WTC11 (cell line): ENCODE measurements around the gene FGB. TPM values are rescaled to one million over a fixed set of nuclear protein-coding genes. Genes with fewer than 3 reads are reported as not detected.

ENCODE experiments used
- ATAC-seq: fragments of 200-7000 bp; cut with Tn5 transposase; 2 replicates; pipeline ENCODE4 v1.10.0; 2021; ENCODE audit warnings: mild to moderate bottlenecking, moderate library complexity
- CTCF ChIA-PET: fragments of 300-600 bp; sonication (Branson Sonifier 250); formaldehyde crosslinking; loops from one replicate; lab custom pipeline; 2021; ENCODE audit warnings: antibody characterized with exemption; lab: Charles Lee
- POLR2A ChIA-PET: fragments of 350-600 bp; sonication (Branson Sonifier 250); formaldehyde crosslinking; loops from one replicate; lab custom pipeline; 2021; ENCODE audit warnings: antibody characterized with exemption; lab: Charles Lee
- DNase-seq: peaks from one replicate; pipeline ENCODE4 v3.0.0; 2021; ENCODE audit warnings: low spot score
- H3K27ac Mint-ChIP-seq: 2 replicates; pipeline ENCODE4 v1.8.0; 2021; ENCODE audit warnings: mixed read lengths
- H3K27me3 Mint-ChIP-seq: 2 replicates; pipeline ENCODE4 v1.8.0; 2021; ENCODE audit warnings: low read depth, mild to moderate bottlenecking, moderate library complexity, mixed read lengths
- H3K36me3 Mint-ChIP-seq: 2 replicates; pipeline ENCODE4 v1.8.0; 2021; ENCODE audit warnings: mixed read lengths
- H3K4me1 Mint-ChIP-seq: 2 replicates; pipeline ENCODE4 v1.8.0; 2022; ENCODE audit warnings: mixed read lengths
- H3K4me3 Mint-ChIP-seq: 2 replicates; pipeline ENCODE4 v1.8.0; 2021; ENCODE audit warnings: mild to moderate bottlenecking, moderate library complexity, mixed read lengths
- H3K9me3 Mint-ChIP-seq: 2 replicates; pipeline ENCODE4 v1.8.0; 2021; ENCODE audit warnings: mixed read lengths
- ATF1 ChIP-seq: sonication (generic); formaldehyde crosslinking; IDR thresholded peaks from 2 replicates; pipeline ENCODE4 v1.8.1; 2023; ENCODE audit warnings: mild to moderate bottlenecking, moderate library complexity, missing genetic modification reagents
- ATF2 ChIP-seq: sonication (generic); formaldehyde crosslinking; IDR thresholded peaks from 2 replicates; pipeline ENCODE4 v1.8.1; 2022; ENCODE audit warnings: low read depth, missing genetic modification reagents, borderline replicate concordance
- E2F1 ChIP-seq: sonication (generic); formaldehyde crosslinking; IDR thresholded peaks from 2 replicates; pipeline ENCODE4 v1.8.0; 2022; ENCODE audit warnings: mild to moderate bottlenecking, missing genetic modification reagents
- E2F5 ChIP-seq: sonication (generic); formaldehyde crosslinking; IDR thresholded peaks from 2 replicates; pipeline ENCODE4 v1.8.1; 2022; ENCODE audit warnings: mild to moderate bottlenecking, moderate library complexity, missing genetic modification reagents
- ESRRA ChIP-seq: sonication (generic); formaldehyde crosslinking; IDR thresholded peaks from 2 replicates; pipeline ENCODE4 v1.8.1; 2022; ENCODE audit warnings: mild to moderate bottlenecking, missing genetic modification reagents, borderline replicate concordance
- FOXJ3 ChIP-seq: sonication (generic); formaldehyde crosslinking; IDR thresholded peaks from 2 replicates; pipeline ENCODE4 v1.9.0; 2021; ENCODE audit warnings: missing genetic modification reagents, mild to moderate bottlenecking, borderline replicate concordance
- MYBL2 ChIP-seq: sonication (generic); formaldehyde crosslinking; IDR thresholded peaks from 2 replicates; pipeline ENCODE4 v1.8.1; 2023; ENCODE audit warnings: mild to moderate bottlenecking, moderate library complexity, missing genetic modification reagents
- NR2C2 ChIP-seq: sonication (generic); formaldehyde crosslinking; IDR thresholded peaks from 2 replicates; pipeline ENCODE4 v1.8.0; 2022; ENCODE audit warnings: mild to moderate bottlenecking, missing genetic modification reagents
- NR3C1 ChIP-seq: sonication (generic); formaldehyde crosslinking; conservative IDR thresholded peaks from 2 replicates; pipeline ENCODE4 v1.8.1; 2023; ENCODE audit warnings: low read depth, mild to moderate bottlenecking, missing genetic modification reagents
- SMAD3 ChIP-seq: sonication (generic); formaldehyde crosslinking; IDR thresholded peaks from 2 replicates; pipeline ENCODE4 v1.8.0; 2022; ENCODE audit warnings: missing genetic modification reagents, mild to moderate bottlenecking, borderline replicate concordance
- SMAD4 ChIP-seq: sonication (generic); formaldehyde crosslinking; IDR thresholded peaks from 2 replicates; pipeline ENCODE4 v1.8.0; 2022; ENCODE audit warnings: mild to moderate bottlenecking, missing genetic modification reagents
- SP1 ChIP-seq: sonication (generic); formaldehyde crosslinking; conservative IDR thresholded peaks from 2 replicates; pipeline ENCODE4 v1.8.1; 2022; ENCODE audit warnings: missing genetic modification reagents
- TEAD1 ChIP-seq: sonication (generic); formaldehyde crosslinking; IDR thresholded peaks from 2 replicates; pipeline ENCODE4 v1.8.0; 2022; ENCODE audit warnings: mild to moderate bottlenecking, missing genetic modification reagents
- ZNF512 ChIP-seq: sonication (generic); formaldehyde crosslinking; IDR thresholded peaks from 2 replicates; pipeline ENCODE4 v1.8.1; 2022; ENCODE audit warnings: missing genetic modification reagents, borderline replicate concordance
- ZNF671 ChIP-seq: fragments of 250-450 bp; sonication (Bioruptor Pico); IDR thresholded peaks from 2 replicates; pipeline ENCODE4 v1.8.0; 2021; ENCODE audit warnings: mild to moderate bottlenecking
- total RNA-seq: library from RNA; stranded (reverse); gene quantifications from 3 replicates; pipeline ENCODE4 v1.2.3, GENCODE V29; 2021
- TF ChIP-seq, protein P1 (sequence below): fragments of 250-450 bp; sonication (Bioruptor Pico); IDR thresholded peaks from 2 replicates; pipeline ENCODE4 v1.9.0; 2021; ENCODE audit warnings: mild to moderate bottlenecking
- TF ChIP-seq, protein P2 (sequence below): sonication (generic); formaldehyde crosslinking; IDR thresholded peaks from 2 replicates; pipeline ENCODE4 v1.8.1; 2023; ENCODE audit warnings: mild to moderate bottlenecking, missing genetic modification reagents, borderline replicate concordance
- TF ChIP-seq, protein P3 (sequence below): sonication (generic); formaldehyde crosslinking; IDR thresholded peaks from 2 replicates; pipeline ENCODE4 v1.8.1; 2023; ENCODE audit warnings: mild to moderate bottlenecking, moderate library complexity, missing genetic modification reagents
- TF ChIP-seq, protein P4 (sequence below): sonication (generic); formaldehyde crosslinking; IDR thresholded peaks from 2 replicates; pipeline ENCODE4 v1.8.1; 2023; ENCODE audit warnings: mild to moderate bottlenecking, missing genetic modification reagents

Gene FGB
- total RNA-seq, 1 experiment from 2014 or later = 2.3 TPM

- TF ChIP-seq, protein P1, sequence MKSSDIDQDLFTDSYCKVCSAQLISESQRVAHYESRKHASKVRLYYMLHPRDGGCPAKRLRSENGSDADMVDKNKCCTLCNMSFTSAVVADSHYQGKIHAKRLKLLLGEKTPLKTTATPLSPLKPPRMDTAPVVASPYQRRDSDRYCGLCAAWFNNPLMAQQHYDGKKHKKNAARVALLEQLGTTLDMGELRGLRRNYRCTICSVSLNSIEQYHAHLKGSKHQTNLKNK = no peak
- no peak for TF ChIP-seq ATF2
- no peak for TF ChIP-seq FOXJ3 (CRISPR knock-in tag)
- no peak for TF ChIP-seq E2F1
- no peak for TF ChIP-seq ZNF671 (CRISPR knock-in tag)
- no peak for TF ChIP-seq NR2C2 (CRISPR knock-in tag)
- no peak for TF ChIP-seq ATF1 (CRISPR knock-in tag)
- TF ChIP-seq, protein P2, sequence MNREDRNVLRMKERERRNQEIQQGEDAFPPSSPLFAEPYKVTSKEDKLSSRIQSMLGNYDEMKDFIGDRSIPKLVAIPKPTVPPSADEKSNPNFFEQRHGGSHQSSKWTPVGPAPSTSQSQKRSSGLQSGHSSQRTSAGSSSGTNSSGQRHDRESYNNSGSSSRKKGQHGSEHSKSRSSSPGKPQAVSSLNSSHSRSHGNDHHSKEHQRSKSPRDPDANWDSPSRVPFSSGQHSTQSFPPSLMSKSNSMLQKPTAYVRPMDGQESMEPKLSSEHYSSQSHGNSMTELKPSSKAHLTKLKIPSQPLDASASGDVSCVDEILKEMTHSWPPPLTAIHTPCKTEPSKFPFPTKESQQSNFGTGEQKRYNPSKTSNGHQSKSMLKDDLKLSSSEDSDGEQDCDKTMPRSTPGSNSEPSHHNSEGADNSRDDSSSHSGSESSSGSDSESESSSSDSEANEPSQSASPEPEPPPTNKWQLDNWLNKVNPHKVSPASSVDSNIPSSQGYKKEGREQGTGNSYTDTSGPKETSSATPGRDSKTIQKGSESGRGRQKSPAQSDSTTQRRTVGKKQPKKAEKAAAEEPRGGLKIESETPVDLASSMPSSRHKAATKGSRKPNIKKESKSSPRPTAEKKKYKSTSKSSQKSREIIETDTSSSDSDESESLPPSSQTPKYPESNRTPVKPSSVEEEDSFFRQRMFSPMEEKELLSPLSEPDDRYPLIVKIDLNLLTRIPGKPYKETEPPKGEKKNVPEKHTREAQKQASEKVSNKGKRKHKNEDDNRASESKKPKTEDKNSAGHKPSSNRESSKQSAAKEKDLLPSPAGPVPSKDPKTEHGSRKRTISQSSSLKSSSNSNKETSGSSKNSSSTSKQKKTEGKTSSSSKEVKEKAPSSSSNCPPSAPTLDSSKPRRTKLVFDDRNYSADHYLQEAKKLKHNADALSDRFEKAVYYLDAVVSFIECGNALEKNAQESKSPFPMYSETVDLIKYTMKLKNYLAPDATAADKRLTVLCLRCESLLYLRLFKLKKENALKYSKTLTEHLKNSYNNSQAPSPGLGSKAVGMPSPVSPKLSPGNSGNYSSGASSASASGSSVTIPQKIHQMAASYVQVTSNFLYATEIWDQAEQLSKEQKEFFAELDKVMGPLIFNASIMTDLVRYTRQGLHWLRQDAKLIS (CRISPR knock-in tag) = no peak
- TF ChIP-seq MYBL2 = no peak
- TF ChIP-seq, protein P3, sequence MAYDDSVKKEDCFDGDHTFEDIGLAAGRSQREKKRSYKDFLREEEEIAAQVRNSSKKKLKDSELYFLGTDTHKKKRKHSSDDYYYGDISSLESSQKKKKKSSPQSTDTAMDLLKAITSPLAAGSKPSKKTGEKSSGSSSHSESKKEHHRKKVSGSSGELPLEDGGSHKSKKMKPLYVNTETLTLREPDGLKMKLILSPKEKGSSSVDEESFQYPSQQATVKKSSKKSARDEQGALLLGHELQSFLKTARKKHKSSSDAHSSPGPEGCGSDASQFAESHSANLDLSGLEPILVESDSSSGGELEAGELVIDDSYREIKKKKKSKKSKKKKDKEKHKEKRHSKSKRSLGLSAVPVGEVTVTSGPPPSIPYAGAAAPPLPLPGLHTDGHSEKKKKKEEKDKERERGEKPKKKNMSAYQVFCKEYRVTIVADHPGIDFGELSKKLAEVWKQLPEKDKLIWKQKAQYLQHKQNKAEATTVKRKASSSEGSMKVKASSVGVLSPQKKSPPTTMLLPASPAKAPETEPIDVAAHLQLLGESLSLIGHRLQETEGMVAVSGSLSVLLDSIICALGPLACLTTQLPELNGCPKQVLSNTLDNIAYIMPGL = no peak
- TF ChIP-seq ZNF512 (CRISPR knock-in tag) = no peak
- no peak for TF ChIP-seq SMAD3 (CRISPR knock-in tag)
- TF ChIP-seq SP1 (CRISPR knock-in tag) = no peak
- TF ChIP-seq E2F5 = no peak
- TF ChIP-seq, protein P4, sequence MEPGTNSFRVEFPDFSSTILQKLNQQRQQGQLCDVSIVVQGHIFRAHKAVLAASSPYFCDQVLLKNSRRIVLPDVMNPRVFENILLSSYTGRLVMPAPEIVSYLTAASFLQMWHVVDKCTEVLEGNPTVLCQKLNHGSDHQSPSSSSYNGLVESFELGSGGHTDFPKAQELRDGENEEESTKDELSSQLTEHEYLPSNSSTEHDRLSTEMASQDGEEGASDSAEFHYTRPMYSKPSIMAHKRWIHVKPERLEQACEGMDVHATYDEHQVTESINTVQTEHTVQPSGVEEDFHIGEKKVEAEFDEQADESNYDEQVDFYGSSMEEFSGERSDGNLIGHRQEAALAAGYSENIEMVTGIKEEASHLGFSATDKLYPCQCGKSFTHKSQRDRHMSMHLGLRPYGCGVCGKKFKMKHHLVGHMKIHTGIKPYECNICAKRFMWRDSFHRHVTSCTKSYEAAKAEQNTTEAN (CRISPR knock-in tag) = no peak
- TF ChIP-seq TEAD1 (CRISPR knock-in tag) = no peak
- TF ChIP-seq SMAD4 = no peak
- no peak for TF ChIP-seq ESRRA (CRISPR knock-in tag)
- no peak for TF ChIP-seq NR3C1
- ChIA-PET CTCF (interaction anchor here (3.6 kb wide), 1 partner anchor 13 kb away, joined by 19 read pairs; no protein-coding TSS in a partner anchor), POLR2A (no interaction called here)
- DNase-seq (no peak), ATAC-seq (no peak)
- Mint-ChIP-seq H3K36me3 (no peaks in the 10 kb centered on the region), H3K4me1 (no peaks in the 10 kb centered on the region), H3K9me3 (peaks cover 5% of the 10 kb centered on the region), H3K27me3 (peaks cover 4% of the 10 kb centered on the region), H3K4me3 (no peak overlapping the region), H3K27ac (no peak overlapping the region)
Measured at GRCh38 chr4:154519214-154519613, 43.6 kb upstream of the FGB start.
